ENCODE measurements around the gene C3orf18.

C3orf18 gene

GRCh38 chr3:50567386-50568167 lies at the start of gene C3orf18:
Gene C3orf18, minus strand, starts transcription at chr3:50567747. Its CDS starts 2,048 bp downstream, at chr3:50565699.
- Histone ChIP-seq H3K4me1 (ENCODE audit: insufficient read depth, low read length) (no peaks in the 10 kb centered on the region; the same call in 1 of the 2 replicates), H3K9ac (ENCODE audit: low read depth, low read length) (peak within 1 kb of the TSS; percentile 72), H3K9me3 (ENCODE audit: control insufficient read depth, insufficient read depth, low read length) (no peaks in the 10 kb centered on the region), H3K36me3 (ENCODE audit: insufficient read depth, low read length) (no peaks in the 10 kb centered on the region)

DNA sequence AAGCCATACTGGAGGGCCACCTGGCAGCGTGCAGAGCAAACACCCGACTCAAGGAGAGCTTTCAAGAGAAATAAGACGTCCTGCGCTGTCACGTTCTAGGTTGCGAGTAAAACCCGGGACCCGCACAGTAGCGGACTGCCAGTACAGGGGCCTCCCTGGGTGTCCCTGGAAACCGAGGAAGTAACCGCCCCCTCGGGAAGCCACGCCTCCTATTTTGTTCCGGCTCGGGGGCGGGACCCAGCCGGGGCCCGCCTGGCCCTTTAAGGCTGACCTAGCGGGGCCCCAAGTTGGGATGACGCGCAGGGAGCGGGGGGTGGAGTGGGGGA lies 49.2 kb upstream of the C3orf18 start:
- H3K9ac ChIP-seq (ENCODE audit: low read depth, low read length), result peak overlapping the region; percentile 47
- H3K9me3 ChIP-seq (ENCODE audit: control insufficient read depth, insufficient read depth, low read length), result no peaks in the 10 kb centered on the region
- peaks cover 7% of the 10 kb centered on the region; the same call in 1 of the 2 replicates for H3K4me1 ChIP-seq (ENCODE audit: insufficient read depth, low read length)
- no peaks in the 10 kb centered on the region for H3K36me3 ChIP-seq (ENCODE audit: insufficient read depth, low read length)

GRCh38 chr3:50616003-50616769 lies 48.6 kb upstream of the C3orf18 start:
- H3K4me1 ChIP-seq (ENCODE audit: insufficient read depth, low read length), result peaks cover 7% of the 10 kb centered on the region; the same call in 1 of the 2 replicates

GRCh38 chr3:50615190-50615589 lies 47.6 kb upstream of the C3orf18 start:
- no peak overlapping the region for H3K9ac ChIP-seq (ENCODE audit: low read depth, low read length)
- H3K9me3 ChIP-seq (ENCODE audit: control insufficient read depth, insufficient read depth, low read length), result no peaks in the 10 kb centered on the region
- H3K4me1 ChIP-seq (ENCODE audit: insufficient read depth, low read length), result peaks cover 11% of the 10 kb centered on the region; the same call in 1 of the 2 replicates
- H3K36me3 ChIP-seq (ENCODE audit: insufficient read depth, low read length), result no peaks in the 10 kb centered on the region

More at GRCh38 chr3:50616003-50616769, 48.6 kb upstream of the C3orf18 start:
- H3K9me3 ChIP-seq (ENCODE audit: control insufficient read depth, insufficient read depth, low read length), result no peaks in the 10 kb centered on the region
- H3K9ac ChIP-seq (ENCODE audit: low read depth, low read length), result peak overlapping the region; percentile 47
- no peaks in the 10 kb centered on the region for H3K36me3 ChIP-seq (ENCODE audit: insufficient read depth, low read length)

- Histone ChIP-seq H3K36me3 (ENCODE audit: insufficient read depth, low read length) (no peaks in the 10 kb centered on the region), H3K9ac (ENCODE audit: low read depth, low read length) (no peak overlapping the region), H3K4me1 (ENCODE audit: insufficient read depth, low read length) (peaks cover 11% of the 10 kb centered on the region; the same call in 1 of the 2 replicates), H3K9me3 (ENCODE audit: control insufficient read depth, insufficient read depth, low read length) (no peaks in the 10 kb centered on the region)
These were observed 45.7 kb upstream of the C3orf18 start for GRCh38 chr3:50612970-50613846.

DNA sequence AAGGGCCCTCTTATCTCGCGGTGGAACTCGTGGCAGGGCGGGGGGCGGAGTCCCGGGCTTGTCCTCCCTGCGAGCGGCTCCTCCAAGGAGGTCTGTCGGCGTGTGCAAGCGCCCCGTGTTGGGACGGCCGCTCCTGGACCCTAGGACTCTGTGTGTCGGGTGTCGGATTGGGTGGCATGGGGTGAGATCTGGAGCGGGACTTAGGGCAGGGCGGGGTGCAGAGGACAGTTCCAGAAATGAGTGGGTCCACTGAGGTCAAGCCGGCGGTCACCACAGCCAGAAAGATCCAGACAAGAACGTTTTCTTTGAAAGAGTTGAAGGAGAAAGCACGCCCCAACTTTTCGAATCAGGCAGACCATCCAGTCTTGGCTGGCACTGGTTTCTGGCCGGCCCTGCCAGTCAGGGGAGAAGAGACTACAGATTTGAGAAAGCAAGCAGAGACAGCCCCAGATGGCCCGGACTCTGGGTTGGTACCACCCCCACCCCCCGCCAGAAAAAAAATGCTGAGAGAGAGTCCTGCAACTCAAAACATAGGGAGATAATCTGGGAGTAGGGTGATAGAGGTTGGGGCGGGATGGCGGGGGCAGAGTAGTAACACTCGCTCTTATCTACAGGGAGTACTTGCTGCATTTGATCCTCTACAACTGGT lies 44.8 kb upstream of the C3orf18 start:
- no peaks in the 10 kb centered on the region for H3K9me3 ChIP-seq (ENCODE audit: control insufficient read depth, insufficient read depth, low read length)
- H3K36me3 ChIP-seq (ENCODE audit: insufficient read depth, low read length), result no peaks in the 10 kb centered on the region
- peaks cover 4% of the 10 kb centered on the region; the same call in 1 of the 2 replicates for H3K4me1 ChIP-seq (ENCODE audit: insufficient read depth, low read length)
- peak overlapping the region; percentile 64; the same call in 1 of the 2 replicates for H3K9ac ChIP-seq (ENCODE audit: low read depth, low read length)

DNA sequence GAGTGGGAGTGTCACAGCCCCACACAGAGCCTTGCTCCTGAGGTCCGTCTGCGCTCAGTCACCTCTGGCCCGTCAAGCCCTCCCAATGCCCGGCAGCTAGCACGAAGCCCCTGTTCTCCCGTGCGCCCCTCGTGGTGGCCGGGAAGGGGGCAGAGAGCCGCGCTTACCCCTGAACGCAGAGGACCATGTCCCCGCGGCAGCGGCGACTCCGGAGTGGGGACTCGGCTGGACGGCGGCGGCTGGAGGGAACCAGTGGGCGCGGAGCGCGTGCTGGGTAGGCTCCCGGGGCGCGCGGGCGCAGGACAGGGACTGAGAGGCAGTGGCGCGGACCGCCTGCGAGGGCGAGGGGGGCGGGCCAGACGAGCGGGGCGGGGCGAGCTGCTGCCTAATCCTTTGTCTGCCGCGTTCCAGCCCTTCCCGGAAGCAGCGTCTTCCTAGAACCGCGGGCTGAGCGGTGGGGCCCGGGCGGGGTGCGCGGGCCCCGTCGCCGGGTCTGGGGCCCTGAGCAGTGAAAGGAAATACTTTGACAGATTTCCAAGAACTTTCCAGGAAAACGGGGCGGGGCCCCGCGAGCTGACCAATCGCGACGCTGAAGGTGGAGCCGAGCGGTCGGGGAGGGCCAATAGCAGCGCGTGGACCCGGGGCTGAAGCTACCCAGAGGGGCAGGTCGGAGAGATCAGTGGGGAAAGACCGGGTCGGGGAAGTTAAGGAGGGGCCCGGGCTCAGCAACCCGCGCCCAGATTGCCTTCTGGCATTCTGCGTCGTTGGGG lies 44.1 kb upstream of the C3orf18 start, which contains the start of gene CISH:
CISH (minus strand) TSS at position 311 of the 770 bp plus-strand sequence; CDS start at position 187, 124 bp downstream.
- peaks cover 4% of the 10 kb centered on the region; the same call in 1 of the 2 replicates for H3K4me1 ChIP-seq (ENCODE audit: insufficient read depth, low read length)
- H3K36me3 ChIP-seq (ENCODE audit: insufficient read depth, low read length), result no peaks in the 10 kb centered on the region
- peak within 1 kb of the TSS; percentile 64 for H3K9ac ChIP-seq (ENCODE audit: low read depth, low read length)
- no peaks in the 10 kb centered on the region for H3K9me3 ChIP-seq (ENCODE audit: control insufficient read depth, insufficient read depth, low read length)

DNA sequence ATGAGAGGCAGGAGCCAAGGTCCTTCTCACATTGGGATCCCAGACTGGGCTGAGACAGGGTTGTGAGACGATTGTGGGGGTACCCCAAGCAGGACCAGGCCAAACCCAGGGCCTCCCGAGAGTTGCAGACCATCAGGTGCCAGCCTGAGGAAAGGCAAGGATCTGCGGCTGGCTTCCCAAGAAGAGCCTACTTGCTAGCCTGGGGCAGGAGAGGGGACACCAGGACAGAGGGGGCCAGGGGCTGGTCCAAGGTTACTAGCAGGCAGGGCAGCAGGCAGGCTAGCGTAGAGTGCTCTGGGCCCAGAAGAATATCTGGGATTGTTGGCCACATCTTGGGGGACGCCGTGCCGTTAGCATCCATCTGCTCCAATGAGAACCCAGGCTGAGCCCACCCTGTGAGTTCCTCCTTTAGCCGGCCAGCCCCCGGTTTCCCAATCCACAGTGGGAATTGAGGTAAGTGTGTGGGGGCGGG lies 43.5 kb upstream of the C3orf18 start:
- H3K4me1 ChIP-seq (ENCODE audit: insufficient read depth, low read length), result peaks cover 4% of the 10 kb centered on the region; the same call in 1 of the 2 replicates
- H3K36me3 ChIP-seq (ENCODE audit: insufficient read depth, low read length), result no peaks in the 10 kb centered on the region
- no peaks in the 10 kb centered on the region for H3K9me3 ChIP-seq (ENCODE audit: control insufficient read depth, insufficient read depth, low read length)
- H3K9ac ChIP-seq (ENCODE audit: low read depth, low read length), result peak overlapping the region; percentile 64

GRCh38 chr3:50610181-50610971 lies 42.8 kb upstream of the C3orf18 start:
- H3K9ac ChIP-seq (ENCODE audit: low read depth, low read length), result no peak overlapping the region
- H3K36me3 ChIP-seq (ENCODE audit: insufficient read depth, low read length), result no peaks in the 10 kb centered on the region
- no peaks in the 10 kb centered on the region for H3K9me3 ChIP-seq (ENCODE audit: control insufficient read depth, insufficient read depth, low read length)
- H3K4me1 ChIP-seq (ENCODE audit: insufficient read depth, low read length), result peaks cover 4% of the 10 kb centered on the region; the same call in 1 of the 2 replicates

GRCh38 chr3:50609763-50610085 lies 42.2 kb upstream of the C3orf18 start:
- Histone ChIP-seq H3K4me1 (ENCODE audit: insufficient read depth, low read length) (peaks cover 4% of the 10 kb centered on the region; the same call in 1 of the 2 replicates), H3K9me3 (ENCODE audit: control insufficient read depth, insufficient read depth, low read length) (no peaks in the 10 kb centered on the region), H3K36me3 (ENCODE audit: insufficient read depth, low read length) (no peaks in the 10 kb centered on the region), H3K9ac (ENCODE audit: low read depth, low read length) (no peak overlapping the region)

GRCh38 chr3:50609071-50609762 lies 41.7 kb upstream of the C3orf18 start:
- H3K9me3 ChIP-seq (ENCODE audit: control insufficient read depth, insufficient read depth, low read length), result no peaks in the 10 kb centered on the region

DNA sequence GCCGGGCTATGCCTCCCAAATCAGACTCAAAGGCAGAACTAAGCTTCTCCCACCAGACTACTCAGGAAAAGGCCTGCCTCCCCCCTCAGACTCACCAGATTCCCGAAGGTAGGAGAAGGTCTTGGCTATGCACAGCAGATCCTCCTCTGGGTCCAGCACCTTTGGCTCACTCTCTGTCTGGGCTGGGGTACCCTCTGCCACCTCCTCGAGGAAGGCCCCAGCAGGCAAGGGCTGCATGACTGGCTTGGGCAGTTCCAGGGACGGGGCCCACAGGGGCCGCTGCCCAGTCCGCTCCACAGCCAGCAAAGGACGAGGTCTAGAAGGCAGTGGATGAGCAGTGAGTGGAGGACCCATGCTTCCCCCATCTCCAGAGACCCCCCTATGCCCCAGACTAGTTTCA lies 40.7 kb upstream of the C3orf18 start:
- Histone ChIP-seq H3K9ac (ENCODE audit: low read depth, low read length) (no peak overlapping the region), H3K4me1 (ENCODE audit: insufficient read depth, low read length) (peaks cover 4% of the 10 kb centered on the region; the same call in 1 of the 2 replicates), H3K36me3 (ENCODE audit: insufficient read depth, low read length) (no peaks in the 10 kb centered on the region), H3K9me3 (ENCODE audit: control insufficient read depth, insufficient read depth, low read length) (no peaks in the 10 kb centered on the region)

More at GRCh38 chr3:50609071-50609762, 41.7 kb upstream of the C3orf18 start:
- H3K4me1 ChIP-seq (ENCODE audit: insufficient read depth, low read length), result peaks cover 4% of the 10 kb centered on the region; the same call in 1 of the 2 replicates
- H3K9ac ChIP-seq (ENCODE audit: low read depth, low read length), result no peak overlapping the region
- H3K36me3 ChIP-seq (ENCODE audit: insufficient read depth, low read length), result no peaks in the 10 kb centered on the region

Data from ES-I3 (cell line).